Mammary epithelial cell (primary cell): ENCODE data around the gene RPTOR.

Experiments used
- CTCF ChIP-seq, 2 donors: IDR thresholded peaks in 1 of 2; conservative IDR thresholded peaks in 1 of 2; 2 replicates each; pipeline ENCODE4 v1.5.1; 2011 to 2012; ENCODE audit warnings: inconsistent platforms in 2 of 2, low read length in 2 of 2, mild to moderate bottlenecking in 2 of 2, control low read depth in 1 of 2, low read depth in 1 of 2; ENCODE audit not compliant: insufficient read depth in 1 of 2; ENCODE audit errors: extremely low read depth in 1 of 2
- EZH2 ChIP-seq: IDR thresholded peaks from 2 replicates; pipeline ENCODE4 v1.6.1; 2012; ENCODE audit warnings: low read length, inconsistent platforms, borderline replicate concordance

- TF ChIP-seq CTCF (conservative IDR thresholded peaks at IDR 0.05 in 1 of 2, IDR thresholded peaks at IDR 0.05 in 1 of 2; ENCODE audit: extremely low read depth in 1 of 2, insufficient read depth in 1 of 2, low read depth in 1 of 2, low read length in 2 of 2) (no peak), EZH2 (no peak)
Measured at GRCh38 chr17:80683625-80684104, 139.0 kb downstream of the RPTOR start.
